Astrocyte (in vitro differentiated cells and primary cell): ENCODE results near the gene GRIN2D.

Source experiments
- CTCF ChIP-seq: IDR thresholded peaks from 2 replicates; pipeline ENCODE4 v1.5.1; 2011; ENCODE audit warnings: low read depth, mild to moderate bottlenecking, inconsistent platforms, low read length, moderate library complexity; ENCODE audit not compliant: insufficient read depth
- EZH2 ChIP-seq: IDR thresholded peaks from 2 replicates; pipeline ENCODE4 v1.6.1; 2012; ENCODE audit warnings: mild to moderate bottlenecking, low read length, inconsistent platforms; ENCODE audit not compliant: insufficient read depth

- TF ChIP-seq CTCF (no peak), EZH2 (no peak)
Observed at GRCh38 chr19:48363810-48364597, 29.5 kb upstream of the GRIN2D start, which contains the start of the genes SYNGR4 and TMEM143.
